Fibroblast of peridontal ligament (primary cell): ENCODE data around the gene LNX1.
"Not testable (repeated sequence)": the region's sequence is repeated elsewhere in the genome, so short reads cannot be mapped to it uniquely, and the experiment has no call there.

Experiments
- DNase-seq: peaks from one replicate; pipeline ENCODE4 v3.0.0-alpha.2; 2010; ENCODE audit errors: extremely low read depth

LNX1 gene

DNA sequence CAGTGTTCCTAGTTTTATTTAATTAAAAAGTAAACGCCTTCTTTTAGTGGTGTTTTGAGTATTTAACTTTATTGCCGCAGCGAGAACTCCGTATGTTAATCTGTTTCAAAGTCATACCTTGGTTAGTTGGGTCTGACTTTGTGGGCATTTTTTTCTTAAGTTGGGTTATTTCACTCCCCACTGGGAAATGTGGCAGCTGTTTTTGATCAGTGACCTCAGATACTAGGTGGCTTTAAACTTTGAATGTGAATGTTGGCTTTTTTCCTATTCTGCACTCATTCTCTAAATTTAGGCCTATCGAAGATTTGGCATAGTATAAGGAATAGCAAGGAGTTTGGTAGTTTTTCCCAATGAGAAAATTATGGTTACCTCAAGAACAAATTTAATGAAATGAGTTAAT is 127.9 kb downstream of the LNX1 start:
- DNase-seq: peak; percentile 82

DNA sequence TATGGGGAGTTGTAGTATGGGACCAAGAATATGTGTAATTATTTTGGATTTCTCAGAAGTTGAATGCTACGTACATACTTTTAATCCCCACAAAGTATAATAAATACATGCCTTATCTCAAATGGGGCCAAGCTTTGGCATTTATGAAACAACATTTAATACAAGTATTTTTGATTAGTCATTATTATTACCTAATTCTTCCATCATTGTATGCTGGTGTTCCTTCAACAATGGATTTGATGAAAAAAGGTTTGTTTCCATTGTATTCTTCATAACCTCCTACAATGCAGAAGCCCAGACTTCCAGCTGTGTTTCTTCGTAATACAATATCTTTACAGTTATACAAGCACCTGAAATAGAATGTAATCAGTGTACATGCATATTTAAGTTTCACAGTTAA is 130.0 kb downstream of the LNX1 start:
- no peak for DNase-seq

DNA sequence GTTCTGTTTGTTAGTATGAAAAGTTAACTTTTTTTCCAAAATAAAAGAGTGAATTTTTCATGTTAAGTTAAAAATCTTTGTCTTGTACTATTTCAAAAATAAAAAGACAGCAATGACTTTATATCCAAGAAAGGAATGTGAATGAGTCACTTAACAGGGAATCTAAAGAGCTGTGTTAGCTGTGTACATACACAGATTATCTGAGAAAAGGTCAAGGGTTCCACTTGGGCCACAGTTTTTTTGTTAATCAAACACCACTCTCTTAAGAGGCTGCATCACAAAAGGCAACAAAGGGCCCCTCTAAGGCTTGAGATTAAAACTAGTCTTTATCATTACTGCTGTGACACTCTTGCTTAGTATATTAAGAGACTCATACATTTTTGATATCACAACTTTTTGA is 131.7 kb downstream of the LNX1 start:
- peak; percentile 53 for DNase-seq

DNA sequence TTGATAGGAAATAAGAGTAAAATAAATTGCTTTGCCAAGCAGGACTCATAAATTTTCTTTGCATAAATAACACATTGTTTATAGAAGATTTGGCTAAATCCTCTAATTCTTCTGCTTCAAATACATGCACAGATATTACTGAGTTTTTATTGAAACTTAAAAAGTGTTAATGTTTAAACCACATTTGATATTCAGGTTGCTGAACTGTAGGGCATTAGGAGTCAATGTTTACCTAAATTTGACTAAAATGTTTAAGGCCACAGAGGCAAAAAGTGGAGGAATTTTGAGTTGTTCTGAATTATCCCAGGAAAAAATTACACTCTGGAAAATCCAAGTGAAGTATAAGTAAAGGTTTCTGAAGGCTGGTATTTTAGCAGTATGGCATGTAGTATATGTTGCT is 135.1 kb downstream of the LNX1 start:
- DNase-seq: no peak

DNA sequence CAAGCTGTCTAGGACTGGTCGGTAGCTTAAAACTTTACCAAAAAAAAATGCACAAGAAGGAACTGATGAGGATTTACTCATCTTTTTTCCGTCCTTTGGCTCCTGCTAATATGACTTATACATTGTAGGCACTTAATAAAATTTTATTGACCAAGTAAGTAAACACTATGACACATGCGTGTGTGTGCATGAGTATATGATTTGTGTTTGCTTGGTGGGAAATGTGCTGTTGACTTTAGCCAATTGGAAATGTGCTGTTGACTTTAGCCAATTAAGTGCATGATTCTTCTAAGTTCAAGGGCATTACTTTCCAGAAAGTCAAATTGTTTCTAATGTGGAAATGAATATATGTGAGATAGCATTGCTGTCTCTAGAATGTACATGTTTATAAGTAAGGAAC is 135.5 kb downstream of the LNX1 start:
- no peak for DNase-seq

DNA sequence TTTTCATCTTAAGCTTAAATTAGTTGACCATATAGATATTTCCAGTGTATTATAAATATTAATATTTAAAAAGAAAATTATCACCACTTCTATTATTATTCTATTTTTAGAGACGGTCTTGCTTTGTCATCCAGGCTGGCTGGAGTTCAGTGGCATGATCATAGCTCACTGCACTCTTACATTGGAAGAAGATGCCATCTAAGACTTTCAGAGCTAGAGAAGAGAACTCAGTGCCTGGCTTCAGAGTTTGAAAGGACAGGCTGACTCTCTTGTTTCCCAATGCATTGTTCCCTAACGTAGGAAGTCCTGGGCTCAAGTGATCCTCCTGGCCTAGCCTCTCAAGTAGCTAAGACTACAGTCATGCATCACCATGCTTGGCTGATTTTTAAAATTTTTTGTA is 137.9 kb downstream of the LNX1 start:
- no peak for DNase-seq

DNA sequence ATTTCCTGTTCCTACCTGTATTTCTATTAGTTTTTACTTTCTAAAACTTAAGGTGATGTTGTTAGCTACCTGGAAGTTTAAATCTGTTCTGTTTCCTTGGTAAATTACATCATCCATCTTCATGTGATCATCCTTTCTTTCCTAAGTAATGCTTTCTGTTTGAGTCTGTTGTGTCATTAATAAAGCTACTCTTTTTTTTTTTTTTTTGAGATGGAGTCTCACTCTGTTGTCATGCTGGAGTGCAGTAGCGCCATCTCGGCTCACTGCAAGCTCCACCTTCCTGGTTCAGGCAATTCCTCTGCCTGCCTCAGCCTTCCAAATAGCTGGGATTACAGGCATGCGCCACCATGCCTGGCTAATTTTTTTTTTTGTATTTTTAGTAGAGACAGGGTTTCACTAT is 140.5 kb downstream of the LNX1 start:
- DNase-seq: peak; percentile 23

DNA sequence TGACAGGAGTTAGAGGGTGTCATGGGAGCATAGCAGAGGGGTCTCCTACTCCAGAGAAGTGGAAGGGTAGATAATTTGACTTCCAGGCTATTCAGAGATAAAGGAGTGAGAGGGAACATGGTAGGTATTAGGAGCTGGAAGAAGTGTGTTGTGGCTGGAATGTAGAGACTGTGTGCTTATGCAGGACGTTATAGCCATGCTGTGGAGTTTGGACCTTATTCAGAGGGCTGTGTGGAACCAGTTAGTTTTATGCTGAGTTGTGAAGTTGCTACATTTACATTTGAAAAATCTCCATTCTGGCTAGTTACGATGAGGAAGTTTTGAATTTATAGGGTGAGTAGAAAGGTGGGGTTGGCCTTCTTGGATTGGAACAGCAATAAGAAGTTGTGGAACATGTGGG is 146.3 kb downstream of the LNX1 start:
- no peak for DNase-seq

DNA sequence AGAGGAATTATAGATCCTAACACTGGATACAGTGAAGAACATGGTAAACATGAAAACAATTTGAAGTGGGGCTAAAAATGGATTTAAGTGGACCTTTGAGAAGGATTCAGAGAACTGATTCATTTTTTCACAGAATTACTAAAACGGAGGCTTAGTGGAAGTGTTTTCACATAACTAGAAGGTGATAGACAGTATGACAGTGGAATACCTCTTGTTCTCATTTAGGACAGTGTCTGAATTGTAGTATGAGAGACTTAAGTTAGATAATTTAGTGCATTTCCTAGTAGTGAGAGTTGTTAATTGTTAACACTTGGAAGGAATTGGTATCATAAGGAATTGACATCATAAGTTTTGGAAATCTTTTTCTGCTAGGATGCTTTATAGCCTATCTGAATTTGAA is 149.7 kb downstream of the LNX1 start:
- DNase-seq: no peak

DNA sequence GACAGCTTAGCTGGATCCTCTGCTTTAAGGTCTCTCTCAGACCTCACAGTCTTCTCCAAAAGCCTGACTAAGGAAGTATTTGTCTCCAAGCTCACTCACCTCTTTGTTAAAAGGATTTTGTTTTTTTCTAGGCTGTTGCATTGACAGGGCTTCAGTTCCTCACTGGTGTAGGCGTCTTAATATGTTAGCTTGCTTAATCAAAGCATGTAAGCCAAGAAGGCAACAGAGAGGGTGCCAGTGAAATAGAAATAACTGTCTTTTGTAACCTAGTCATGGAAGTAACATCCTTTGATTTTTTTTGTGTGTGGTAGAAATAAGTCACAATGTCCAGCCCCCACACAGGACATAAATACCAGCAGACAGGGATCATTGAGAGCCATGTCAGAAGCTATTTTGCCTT is 155.0 kb downstream of the LNX1 start:
- DNase-seq: no peak

DNA sequence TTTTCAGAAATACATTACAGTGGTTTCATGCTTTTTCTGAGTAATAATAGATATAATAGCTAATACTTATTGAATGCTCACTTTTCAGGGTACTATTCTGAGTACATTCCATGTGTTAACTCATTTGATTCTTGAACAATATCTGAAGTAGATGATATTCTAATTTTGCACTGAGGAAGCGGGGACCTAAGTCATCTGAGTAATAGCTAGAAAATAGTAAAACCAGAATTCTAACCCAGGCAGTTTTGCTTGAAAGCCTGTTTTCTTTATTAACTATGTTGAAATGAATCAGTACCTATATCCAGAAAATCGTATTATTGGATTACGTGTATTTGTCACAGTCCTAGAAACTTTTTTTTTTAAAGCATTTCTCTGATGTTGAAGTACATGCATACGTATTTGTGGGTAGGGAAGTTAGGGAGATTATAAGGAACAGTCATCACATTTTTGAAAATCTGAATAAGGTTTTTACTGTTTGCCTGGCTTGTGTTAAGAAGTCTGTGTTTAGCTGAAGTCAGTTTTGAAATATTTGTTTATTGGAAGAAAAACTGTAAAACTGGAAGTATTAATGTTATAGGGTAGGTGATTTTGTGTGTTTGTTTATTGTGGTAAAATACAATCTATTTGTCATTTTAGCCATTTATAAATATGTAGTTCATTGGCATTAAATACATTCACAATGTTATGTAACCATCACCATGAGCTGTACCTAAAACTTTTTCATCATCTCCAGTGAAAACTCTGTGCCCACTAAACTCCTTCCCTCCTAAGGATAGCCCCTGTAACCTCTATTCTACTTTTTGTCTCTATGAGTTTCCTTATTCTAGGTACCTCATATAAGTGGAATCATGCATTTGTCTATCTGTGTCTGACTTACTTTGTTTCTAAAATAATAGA is 158.5 kb downstream of the LNX1 start:
- peak; percentile 13 for DNase-seq

DNA sequence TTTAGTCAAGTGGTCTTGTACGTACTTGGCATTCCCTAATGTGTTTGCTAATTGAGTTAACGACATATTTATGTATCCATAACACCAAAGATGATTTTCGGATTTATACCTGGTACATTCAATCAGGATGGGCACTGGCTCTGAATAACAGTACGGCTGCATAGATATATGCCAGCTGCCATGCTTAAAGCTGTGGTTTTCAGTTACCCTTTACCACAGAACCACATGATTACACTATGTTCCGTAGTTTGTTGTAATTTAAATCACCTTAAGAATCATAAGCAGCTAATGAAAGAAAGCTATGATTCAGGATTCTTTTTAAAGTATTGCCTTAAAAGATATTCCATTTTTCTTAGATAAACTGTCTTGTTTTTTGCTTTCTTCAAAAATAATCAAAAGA is 160.2 kb downstream of the LNX1 start:
- DNase-seq: peak; percentile 49

DNA sequence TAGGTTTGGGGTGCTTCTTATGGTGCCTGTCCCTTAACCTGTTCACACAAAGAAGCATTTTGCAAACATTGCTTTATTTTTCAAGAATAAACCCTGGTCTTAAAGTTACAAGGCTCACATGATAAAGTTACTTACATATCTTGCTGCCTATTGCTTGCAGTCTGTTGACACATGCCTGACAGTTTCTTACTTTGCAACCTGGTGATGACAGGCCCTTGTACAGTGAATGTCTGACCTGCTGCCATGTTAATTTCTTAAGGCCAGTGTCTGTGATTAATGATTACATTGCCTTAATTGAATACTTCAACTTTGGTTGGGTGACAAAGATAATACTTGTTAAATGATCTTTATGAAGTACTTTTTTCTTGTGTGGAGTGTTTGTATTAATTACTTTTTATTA is 163.9 kb downstream of the LNX1 start:
- DNase-seq: no peak

DNA sequence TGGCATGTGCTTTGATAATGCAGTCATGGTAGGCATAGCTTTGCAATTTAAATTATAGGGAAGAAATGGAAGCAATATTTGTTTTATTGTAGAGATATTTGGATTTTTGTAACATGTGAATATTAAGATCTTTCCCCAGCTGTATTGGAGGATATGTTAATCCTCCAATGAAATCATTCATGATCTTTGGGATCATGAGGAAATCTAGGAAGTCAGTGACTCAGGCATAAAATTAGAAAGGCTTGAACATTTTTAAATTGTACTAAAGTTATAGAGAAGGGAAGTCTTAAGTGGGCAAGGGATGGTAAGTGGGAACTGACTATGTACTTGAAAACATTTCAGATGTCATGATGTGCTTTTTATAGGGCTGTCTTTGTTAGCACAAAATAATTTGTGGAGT is 167.0 kb downstream of the LNX1 start:
- peak; percentile 18 for DNase-seq

DNA sequence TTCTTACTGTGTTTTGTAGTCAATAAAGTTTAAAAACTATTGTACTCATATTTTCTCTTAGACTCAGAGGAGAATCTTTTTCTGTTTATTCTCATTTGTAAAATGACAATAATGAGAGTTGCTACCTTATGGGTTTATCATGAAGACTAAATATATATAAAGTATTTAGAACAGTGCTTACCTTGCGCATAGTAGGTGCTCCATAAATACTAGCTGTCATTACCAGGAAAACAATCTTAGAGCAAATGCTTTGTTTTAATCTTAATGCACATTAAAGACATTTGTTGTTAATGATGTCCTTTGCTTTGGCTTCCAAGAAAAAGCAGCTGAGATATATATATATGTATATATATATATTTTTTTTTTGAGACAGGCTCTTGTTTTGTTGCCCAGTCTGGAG is 168.9 kb downstream of the LNX1 start:
- DNase-seq: no peak

DNA sequence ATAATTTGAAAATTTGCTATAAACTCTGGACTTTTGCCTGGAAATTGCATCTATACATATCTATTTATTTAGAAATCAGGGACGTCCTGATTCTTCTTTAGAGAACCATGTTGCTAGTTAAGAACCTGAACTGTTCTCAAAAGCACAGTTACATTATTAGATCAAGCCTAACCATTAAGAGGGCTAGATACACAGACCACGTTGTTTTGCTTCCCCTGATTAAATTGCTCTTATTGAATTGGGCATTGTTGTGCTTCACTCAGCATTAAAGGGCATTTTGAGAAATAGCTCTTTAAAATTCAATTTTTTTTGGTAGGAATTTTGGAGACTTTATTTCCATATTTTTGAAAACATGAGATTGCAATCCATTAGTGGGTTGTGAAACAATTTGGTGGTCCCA is 169.5 kb downstream of the LNX1 start:
- no peak for DNase-seq

DNA sequence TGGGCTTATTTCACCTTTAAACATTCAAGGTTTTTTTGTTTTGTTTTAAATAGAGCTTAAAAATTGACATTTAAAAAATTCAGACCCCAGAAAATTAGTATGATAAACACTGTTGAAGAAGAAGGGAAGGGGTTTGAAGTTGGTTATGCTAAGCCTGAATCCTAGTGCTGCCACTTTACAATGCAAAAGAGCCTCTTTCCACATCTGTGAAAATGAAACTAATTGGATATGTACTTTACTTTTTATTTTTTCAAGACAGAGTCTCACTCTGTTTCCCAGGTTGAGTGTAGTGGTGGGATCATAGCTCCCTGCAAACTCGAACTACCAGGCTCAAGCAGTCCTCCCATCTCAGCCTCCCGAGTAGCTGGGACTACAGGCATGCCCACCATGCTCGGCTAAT is 172.1 kb downstream of the LNX1 start:
- no peak for DNase-seq

DNA sequence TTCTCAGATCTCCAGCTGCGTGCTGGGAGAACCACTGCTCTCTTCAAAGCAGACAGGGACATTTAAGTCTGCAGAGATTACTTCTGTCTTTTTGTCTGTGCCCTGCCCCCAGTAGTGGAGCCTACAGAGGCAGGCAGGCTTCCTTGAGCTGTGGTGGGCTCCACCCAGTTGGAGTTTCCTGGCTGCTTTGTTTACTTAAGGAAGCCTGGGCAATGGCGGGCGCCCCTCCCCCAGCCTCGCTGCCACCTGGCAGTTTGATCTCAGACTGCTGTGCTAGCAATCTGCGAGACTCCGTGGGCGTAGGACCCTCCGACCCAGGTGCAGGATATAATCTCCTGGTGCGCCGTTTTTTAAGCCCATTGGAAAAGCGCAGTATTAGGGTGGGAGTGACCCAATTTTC is 181.8 kb downstream of the LNX1 start:
- DNase-seq: not testable (repeated sequence)
